ENCODE data around the gene TP53.

TP53 gene

DNA sequence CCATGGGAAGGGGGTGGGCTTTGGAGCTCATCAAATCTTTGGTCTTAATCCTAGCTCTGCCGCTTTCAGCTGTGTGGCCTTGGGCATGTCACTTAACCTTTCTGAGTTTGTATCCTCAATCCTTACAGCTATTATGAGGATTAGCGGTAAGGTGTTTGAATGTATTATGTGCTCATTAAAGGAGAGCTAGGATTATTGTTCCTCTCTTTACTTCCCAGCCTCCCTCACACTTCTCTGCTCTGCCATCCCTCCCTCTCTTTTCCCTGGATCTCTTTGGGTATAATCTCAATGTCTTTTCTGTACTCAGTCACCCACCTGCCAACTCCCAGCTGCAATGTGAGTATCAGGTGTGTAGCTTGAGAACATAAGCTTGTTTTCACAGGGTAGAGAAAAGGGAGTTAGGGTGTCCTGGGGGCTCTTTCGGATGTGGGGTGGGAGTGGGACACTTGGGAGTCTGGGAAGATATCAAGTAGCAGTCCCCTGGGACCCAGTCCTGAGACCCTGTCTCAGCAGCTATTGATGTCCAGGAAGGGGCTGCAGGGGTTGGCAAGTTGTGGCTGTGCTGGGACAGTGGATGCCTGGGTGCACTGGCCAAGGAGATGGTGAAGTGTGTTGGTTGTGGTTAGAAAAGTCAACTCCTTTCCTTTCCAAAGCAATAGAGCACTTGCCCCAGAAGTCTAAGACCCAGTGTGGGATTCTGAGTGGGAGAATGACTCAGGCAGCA, 19.5 kb upstream of the TP53 start:
- Histone ChIP-seq H3K4me3 (ENCODE audit: low read length, poor library complexity, severe bottlenecking) (no peak overlapping the region), H3K4me1 (ENCODE audit: insufficient read depth, low read length, poor library complexity, severe bottlenecking) (peaks cover 13% of the 10 kb centered on the region), H3F3A (ENCODE audit: low read depth) (no peaks in the 10 kb centered on the region), H2AFZ (ENCODE audit: low read length) (no peak overlapping the region), H3K27me3 (ENCODE audit: insufficient read depth, low read length, poor library complexity, severe bottlenecking) (no peaks in the 10 kb centered on the region), H4K20me1 (ENCODE audit: insufficient read depth, low read length, poor library complexity, severe bottlenecking) (no peaks in the 10 kb centered on the region), H3K79me2 (ENCODE audit: insufficient read depth, low read length) (no peaks in the 10 kb centered on the region), H3K9ac (ENCODE audit: low read depth, low read length, poor library complexity, severe bottlenecking) (no peak overlapping the region), H3K4me2 (ENCODE audit: low read depth, low read length, poor library complexity, severe bottlenecking) (no peak overlapping the region), H3K9me2 (replicated peaks; ENCODE audit: low read depth, low read length) (peaks cover 6% of the 10 kb centered on the region; the same call in 1 of the 2 replicates), H3K36me3 (ENCODE audit: insufficient read depth, low read length) (no peaks in the 10 kb centered on the region; the same call in 1 of the 2 replicates), H3K9me3 (ENCODE audit: insufficient read depth, low read depth, low read length) (no peaks in the 10 kb centered on the region)
- TF ChIP-seq, protein P1, sequence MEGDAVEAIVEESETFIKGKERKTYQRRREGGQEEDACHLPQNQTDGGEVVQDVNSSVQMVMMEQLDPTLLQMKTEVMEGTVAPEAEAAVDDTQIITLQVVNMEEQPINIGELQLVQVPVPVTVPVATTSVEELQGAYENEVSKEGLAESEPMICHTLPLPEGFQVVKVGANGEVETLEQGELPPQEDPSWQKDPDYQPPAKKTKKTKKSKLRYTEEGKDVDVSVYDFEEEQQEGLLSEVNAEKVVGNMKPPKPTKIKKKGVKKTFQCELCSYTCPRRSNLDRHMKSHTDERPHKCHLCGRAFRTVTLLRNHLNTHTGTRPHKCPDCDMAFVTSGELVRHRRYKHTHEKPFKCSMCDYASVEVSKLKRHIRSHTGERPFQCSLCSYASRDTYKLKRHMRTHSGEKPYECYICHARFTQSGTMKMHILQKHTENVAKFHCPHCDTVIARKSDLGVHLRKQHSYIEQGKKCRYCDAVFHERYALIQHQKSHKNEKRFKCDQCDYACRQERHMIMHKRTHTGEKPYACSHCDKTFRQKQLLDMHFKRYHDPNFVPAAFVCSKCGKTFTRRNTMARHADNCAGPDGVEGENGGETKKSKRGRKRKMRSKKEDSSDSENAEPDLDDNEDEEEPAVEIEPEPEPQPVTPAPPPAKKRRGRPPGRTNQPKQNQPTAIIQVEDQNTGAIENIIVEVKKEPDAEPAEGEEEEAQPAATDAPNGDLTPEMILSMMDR (conservative IDR thresholded peaks at IDR 0.05; ENCODE audit: low read length), result no peak
- no peak for TF ChIP-seq EZH2phosphoT487 (IDR thresholded peaks at IDR 0.05; ENCODE audit: borderline replicate concordance)

DNA sequence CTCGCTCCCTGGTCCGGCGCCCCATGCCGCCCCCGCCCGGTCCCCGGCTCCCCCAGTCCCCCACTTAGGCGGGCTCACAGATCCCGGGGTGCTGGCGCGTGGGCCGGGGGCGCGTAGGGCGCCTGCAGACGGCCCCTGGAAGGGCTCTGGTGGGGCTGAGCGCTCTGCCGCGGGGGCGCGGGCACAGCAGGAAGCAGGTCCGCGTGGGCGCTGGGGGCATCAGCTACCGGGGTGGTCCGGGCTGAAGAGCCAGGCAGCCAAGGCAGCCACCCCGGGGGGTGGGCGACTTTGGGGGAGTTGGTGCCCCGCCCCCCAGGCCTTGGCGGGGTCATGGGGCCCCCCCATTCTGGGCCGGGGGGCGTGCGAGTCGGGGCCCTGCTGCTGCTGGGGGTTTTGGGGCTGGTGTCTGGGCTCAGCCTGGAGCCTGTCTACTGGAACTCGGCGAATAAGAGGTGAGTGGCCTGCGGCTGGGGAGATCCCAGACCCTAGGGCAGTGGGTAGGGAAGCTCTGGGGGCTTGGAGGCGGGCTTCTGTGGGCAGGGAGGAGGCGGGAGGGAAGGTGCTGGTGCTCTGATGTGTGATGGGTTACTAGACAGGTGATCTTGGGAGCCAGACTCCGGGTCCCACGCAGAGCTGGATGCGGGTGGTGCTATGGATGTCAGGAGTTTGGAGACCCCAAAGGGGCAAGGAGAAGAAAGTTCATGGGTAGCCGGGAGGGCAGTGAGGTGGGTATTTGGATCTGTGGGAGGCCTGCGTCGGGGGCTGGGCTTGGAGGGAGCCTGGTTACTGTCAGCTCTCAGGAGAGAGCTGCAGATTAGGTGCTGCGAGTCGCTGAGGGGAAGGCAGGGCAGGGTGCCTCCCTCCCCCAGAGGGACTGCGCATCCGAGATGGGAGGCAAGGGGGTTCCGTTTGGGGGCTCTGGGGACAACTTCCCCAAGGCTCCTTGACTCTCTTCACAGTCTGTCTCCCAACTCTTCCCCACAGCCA, 18.3 kb upstream of the TP53 start:
- Histone ChIP-seq H3K27me3 (ENCODE audit: insufficient read depth, low read length, poor library complexity, severe bottlenecking) (no peaks in the 10 kb centered on the region), H3K9ac (ENCODE audit: low read depth, low read length, poor library complexity, severe bottlenecking) (no peak overlapping the region), H3K9me3 (ENCODE audit: insufficient read depth, low read depth, low read length) (no peaks in the 10 kb centered on the region), H3K36me3 (ENCODE audit: insufficient read depth, low read length) (no peaks in the 10 kb centered on the region; the same call in 1 of the 2 replicates), H3K79me2 (ENCODE audit: insufficient read depth, low read length) (no peaks in the 10 kb centered on the region), H3K4me3 (ENCODE audit: low read length, poor library complexity, severe bottlenecking) (no peak overlapping the region), H3K4me2 (ENCODE audit: low read depth, low read length, poor library complexity, severe bottlenecking) (no peak overlapping the region), H3F3A (ENCODE audit: low read depth) (no peaks in the 10 kb centered on the region), H3K9me2 (replicated peaks; ENCODE audit: low read depth, low read length) (peaks cover 1% of the 10 kb centered on the region; the same call in 1 of the 2 replicates), H4K20me1 (ENCODE audit: insufficient read depth, low read length, poor library complexity, severe bottlenecking) (no peaks in the 10 kb centered on the region), H3K4me1 (ENCODE audit: insufficient read depth, low read length, poor library complexity, severe bottlenecking) (peaks cover 7% of the 10 kb centered on the region), H2AFZ (ENCODE audit: low read length) (no peak overlapping the region)
- TF ChIP-seq, protein P1 (conservative IDR thresholded peaks at IDR 0.05; ENCODE audit: low read length), result no peak
- TF ChIP-seq EZH2phosphoT487 (IDR thresholded peaks at IDR 0.05; ENCODE audit: borderline replicate concordance), result no peak

DNA sequence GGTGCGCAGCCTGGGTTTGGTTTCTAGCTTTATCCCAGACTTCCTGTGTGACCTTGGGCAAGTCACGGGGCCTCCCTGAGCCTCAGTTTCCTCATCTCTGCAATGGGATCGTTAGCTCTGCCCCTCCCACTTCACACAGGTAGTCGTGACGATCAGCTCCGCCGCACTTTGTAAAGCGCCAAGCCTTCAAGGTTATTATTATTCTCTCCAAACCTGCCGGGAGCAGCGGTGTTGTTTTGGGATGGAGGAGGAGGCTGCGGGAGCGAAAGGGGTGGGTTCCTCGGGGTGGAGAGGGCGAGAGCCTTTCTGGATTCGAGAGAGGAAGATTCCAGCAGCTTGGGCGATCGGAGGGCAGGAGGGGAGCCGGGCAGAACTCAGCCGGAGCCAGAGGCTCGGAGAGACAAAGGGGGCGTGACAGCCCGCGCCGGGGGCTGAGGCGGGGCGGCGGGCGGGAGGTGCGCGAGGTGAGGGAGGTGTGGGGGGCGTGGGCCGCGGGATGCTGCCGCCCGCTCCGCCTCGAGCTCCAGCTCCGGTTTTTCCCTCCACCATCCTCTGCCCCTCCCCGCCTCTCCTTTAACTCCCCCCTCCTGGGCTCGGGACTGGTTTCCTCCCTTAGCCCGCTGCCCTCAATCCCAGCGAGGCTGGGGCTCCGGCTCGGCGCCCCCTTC, 17.4 kb upstream of the TP53 start, which contains the start of gene EFNB3:
Gene EFNB3, plus strand, starts transcription at position 602 of the 668 bp plus-strand sequence. CDS start 397 bp downstream, outside the sequence.
- Histone ChIP-seq H3K27me3 (ENCODE audit: insufficient read depth, low read length, poor library complexity, severe bottlenecking) (no peaks in the 10 kb centered on the region), H4K20me1 (ENCODE audit: insufficient read depth, low read length, poor library complexity, severe bottlenecking) (no peaks in the 10 kb centered on the region), H3K79me2 (ENCODE audit: insufficient read depth, low read length) (no peaks in the 10 kb centered on the region), H3F3A (ENCODE audit: low read depth) (no peaks in the 10 kb centered on the region), H3K4me1 (ENCODE audit: insufficient read depth, low read length, poor library complexity, severe bottlenecking) (no peaks in the 10 kb centered on the region), H3K9ac (ENCODE audit: low read depth, low read length, poor library complexity, severe bottlenecking) (no peak within 1 kb of the TSS), H3K36me3 (ENCODE audit: insufficient read depth, low read length) (no peaks in the 10 kb centered on the region; the same call in 1 of the 2 replicates), H3K9me2 (replicated peaks; ENCODE audit: low read depth, low read length) (no peaks in the 10 kb centered on the region), H3K4me2 (ENCODE audit: low read depth, low read length, poor library complexity, severe bottlenecking) (no peak within 1 kb of the TSS), H3K4me3 (ENCODE audit: low read length, poor library complexity, severe bottlenecking) (no peak within 1 kb of the TSS), H2AFZ (ENCODE audit: low read length) (no peak within 1 kb of the TSS), H3K9me3 (ENCODE audit: insufficient read depth, low read depth, low read length) (no peaks in the 10 kb centered on the region)
- TF ChIP-seq, protein P1 (conservative IDR thresholded peaks at IDR 0.05; ENCODE audit: low read length), result no peak
- TF ChIP-seq EZH2phosphoT487 (IDR thresholded peaks at IDR 0.05; ENCODE audit: borderline replicate concordance), result no peak
